Measurements from ENCODE around the gene PACS1.

PACS1 gene

GRCh38 chr11:66189031-66189745, 119.1 kb downstream of the PACS1 start:
- DNase-seq: no peak

GRCh38 chr11:66190786-66191185, 120.7 kb downstream of the PACS1 start:
- no peak for DNase-seq

GRCh38 chr11:66192181-66192863, 122.2 kb downstream of the PACS1 start:
- DNase-seq: no peak

- DNase-seq: no peak
Measured at GRCh38 chr11:66194391-66194790, 124.3 kb downstream of the PACS1 start.

GRCh38 chr11:66195867-66196266, 125.8 kb downstream of the PACS1 start:
- DNase-seq: no peak

- DNase-seq: no peak
Measured at GRCh38 chr11:66203847-66204246, 133.8 kb downstream of the PACS1 start.

- no peak for DNase-seq
Measured at GRCh38 chr11:66204412-66204811, 134.3 kb downstream of the PACS1 start.

GRCh38 chr11:66207816-66208215, 137.7 kb downstream of the PACS1 start:
- no peak for DNase-seq

- no peak for DNase-seq
Measured at GRCh38 chr11:66211100-66211499, 141.0 kb downstream of the PACS1 start.

- DNase-seq: no peak
Measured at GRCh38 chr11:66216911-66217310, 146.8 kb downstream of the PACS1 start.

- DNase-seq: no peak
Measured at GRCh38 chr11:66218036-66218435, 148.0 kb downstream of the PACS1 start.

GRCh38 chr11:66218846-66219620, 149.0 kb downstream of the PACS1 start:
- DNase-seq: no peak

GRCh38 chr11:66219846-66220565, 149.9 kb downstream of the PACS1 start:
- DNase-seq: no peak

GRCh38 chr11:66220566-66220935, 150.5 kb downstream of the PACS1 start:
- DNase-seq: no peak

- no peak for DNase-seq
Measured at GRCh38 chr11:66221012-66221411, 150.9 kb downstream of the PACS1 start.

- DNase-seq: no peak
Measured at GRCh38 chr11:66221726-66222236, 151.7 kb downstream of the PACS1 start.

GRCh38 chr11:66222358-66223149, 152.5 kb downstream of the PACS1 start:
- DNase-seq: peak; percentile 80 to 84

- DNase-seq: no peak
Measured at GRCh38 chr11:66224226-66224855, 154.3 kb downstream of the PACS1 start.

- no peak for DNase-seq
Measured at GRCh38 chr11:66225066-66225465, 155.0 kb downstream of the PACS1 start.

- DNase-seq: no peak
Measured at GRCh38 chr11:66226101-66226500, 156.0 kb downstream of the PACS1 start.

GRCh38 chr11:66227700-66228099, 157.6 kb downstream of the PACS1 start:
- DNase-seq: no peak

- no peak for DNase-seq
Measured at GRCh38 chr11:66228521-66228920, 158.4 kb downstream of the PACS1 start.
